IMR-90 (cell line): Measurements from ENCODE around the gene QPRT.

Source experiments
- CEBPB ChIP-seq: IDR thresholded peaks from 2 replicates; pipeline ENCODE4 v1.6.1; 2012; ENCODE audit warnings: low read depth, low read length, improper control_type of control experiment
- CHD1 ChIP-seq: IDR thresholded peaks from 2 replicates; pipeline ENCODE4 v1.6.1; 2012; ENCODE audit warnings: low read depth, low read length, improper control_type of control experiment
- FOS ChIP-seq: fragments of 150-350 bp; IDR thresholded peaks from 2 replicates; pipeline ENCODE4 v1.6.1; 2016; ENCODE audit warnings: low read depth, low read length
- MAZ ChIP-seq: IDR thresholded peaks from 2 replicates; pipeline ENCODE4 v1.6.1; 2012; ENCODE audit warnings: low read depth, mild to moderate bottlenecking, low read length, improper control_type of control experiment, moderate library complexity, borderline replicate concordance
- MXI1 ChIP-seq: IDR thresholded peaks from 2 replicates; pipeline ENCODE4 v1.6.1; 2012; ENCODE audit warnings: low read depth, mild to moderate bottlenecking, low read length, moderate library complexity, borderline replicate concordance
- POLR2A ChIP-seq: IDR thresholded peaks from 2 replicates; pipeline ENCODE4 v1.6.1; 2012; ENCODE audit warnings: mild to moderate bottlenecking, low read depth, low read length
- RAD21 ChIP-seq: IDR thresholded peaks from 2 replicates; pipeline ENCODE4 v1.6.1; 2012; ENCODE audit warnings: low read length, improper control_type of control experiment
- RCOR1 ChIP-seq: IDR thresholded peaks from 2 replicates; pipeline ENCODE4 v1.6.1; 2012; ENCODE audit warnings: mild to moderate bottlenecking, low read length, improper control_type of control experiment; ENCODE audit not compliant: insufficient replicate concordance
- RFX5 ChIP-seq: IDR thresholded peaks from 2 replicates; pipeline ENCODE4 v1.8.0; 2012; ENCODE audit warnings: low read depth, mild to moderate bottlenecking, low read length, moderate library complexity
- SMC3 ChIP-seq: fragments of 150-350 bp; IDR thresholded peaks from 2 replicates; pipeline ENCODE4 v1.6.1; 2016; ENCODE audit warnings: low read depth, mild to moderate bottlenecking, antibody characterized with exemption, low read length, moderate library complexity
- TF ChIP-seq, protein P1 (sequence below): conservative IDR thresholded peaks from 2 replicates; pipeline ENCODE4 v1.5.1; 2012; ENCODE audit warnings: mild to moderate bottlenecking, low read depth, low read length, improper control_type of control experiment

DNA sequence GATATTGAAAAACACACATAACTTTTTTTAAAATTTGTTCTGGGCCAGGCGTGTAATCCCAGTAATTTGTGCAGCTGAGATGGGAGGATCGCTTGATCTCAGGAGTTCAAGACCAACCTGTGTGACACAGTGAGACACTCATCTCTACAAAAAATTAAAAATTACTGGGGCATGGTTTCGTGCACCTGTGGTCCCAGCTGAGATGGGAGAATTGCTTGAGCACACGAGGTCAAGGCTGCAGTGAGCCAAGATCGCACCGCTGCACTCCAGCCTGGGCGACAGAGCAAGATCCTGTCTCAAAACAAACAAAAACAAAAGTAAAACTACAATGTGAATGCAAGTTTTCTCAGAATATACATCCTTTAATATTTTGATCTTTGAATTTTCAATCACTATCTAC, 51.7 kb downstream of the QPRT start:
- TF ChIP-seq RFX5 = no peak
- TF ChIP-seq CEBPB = no peak
- no peak for TF ChIP-seq CHD1
- TF ChIP-seq, protein P1, sequence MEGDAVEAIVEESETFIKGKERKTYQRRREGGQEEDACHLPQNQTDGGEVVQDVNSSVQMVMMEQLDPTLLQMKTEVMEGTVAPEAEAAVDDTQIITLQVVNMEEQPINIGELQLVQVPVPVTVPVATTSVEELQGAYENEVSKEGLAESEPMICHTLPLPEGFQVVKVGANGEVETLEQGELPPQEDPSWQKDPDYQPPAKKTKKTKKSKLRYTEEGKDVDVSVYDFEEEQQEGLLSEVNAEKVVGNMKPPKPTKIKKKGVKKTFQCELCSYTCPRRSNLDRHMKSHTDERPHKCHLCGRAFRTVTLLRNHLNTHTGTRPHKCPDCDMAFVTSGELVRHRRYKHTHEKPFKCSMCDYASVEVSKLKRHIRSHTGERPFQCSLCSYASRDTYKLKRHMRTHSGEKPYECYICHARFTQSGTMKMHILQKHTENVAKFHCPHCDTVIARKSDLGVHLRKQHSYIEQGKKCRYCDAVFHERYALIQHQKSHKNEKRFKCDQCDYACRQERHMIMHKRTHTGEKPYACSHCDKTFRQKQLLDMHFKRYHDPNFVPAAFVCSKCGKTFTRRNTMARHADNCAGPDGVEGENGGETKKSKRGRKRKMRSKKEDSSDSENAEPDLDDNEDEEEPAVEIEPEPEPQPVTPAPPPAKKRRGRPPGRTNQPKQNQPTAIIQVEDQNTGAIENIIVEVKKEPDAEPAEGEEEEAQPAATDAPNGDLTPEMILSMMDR = no peak
- no peak for TF ChIP-seq RCOR1
- no peak for TF ChIP-seq POLR2A
- TF ChIP-seq SMC3 = no peak
- TF ChIP-seq MAZ = no peak
- no peak for TF ChIP-seq MXI1
- no peak for TF ChIP-seq FOS
- TF ChIP-seq RAD21 = no peak
